ENCODE data around the gene HSPBAP1.
"Not testable (repeated sequence)": the region's sequence is repeated elsewhere in the genome, so short reads cannot be mapped to it uniquely, and the experiment has no call there.

Gene HSPBAP1

DNA sequence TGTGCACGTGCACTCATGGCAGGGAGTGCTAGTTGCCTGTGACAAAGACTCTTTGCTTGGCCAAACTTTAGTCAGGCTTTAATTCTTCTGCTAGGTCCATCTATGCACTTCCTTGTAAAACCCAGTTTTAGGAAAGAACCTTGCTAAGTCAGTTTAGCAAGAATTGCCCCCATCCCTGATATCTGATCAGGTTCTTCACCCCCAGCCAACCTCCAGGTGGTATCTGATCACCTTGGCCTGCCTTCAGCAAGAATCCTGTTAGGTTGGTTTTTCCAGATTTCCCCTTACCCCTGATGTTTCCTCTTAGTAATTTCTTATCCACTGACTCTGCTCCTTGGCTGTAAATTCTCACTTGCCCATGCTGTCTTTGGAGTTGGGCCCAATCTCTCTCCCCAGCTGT is 8.4 kb downstream of the HSPBAP1 start:
- DNase-seq (ENCODE audit: low spot score), result no peak

DNA sequence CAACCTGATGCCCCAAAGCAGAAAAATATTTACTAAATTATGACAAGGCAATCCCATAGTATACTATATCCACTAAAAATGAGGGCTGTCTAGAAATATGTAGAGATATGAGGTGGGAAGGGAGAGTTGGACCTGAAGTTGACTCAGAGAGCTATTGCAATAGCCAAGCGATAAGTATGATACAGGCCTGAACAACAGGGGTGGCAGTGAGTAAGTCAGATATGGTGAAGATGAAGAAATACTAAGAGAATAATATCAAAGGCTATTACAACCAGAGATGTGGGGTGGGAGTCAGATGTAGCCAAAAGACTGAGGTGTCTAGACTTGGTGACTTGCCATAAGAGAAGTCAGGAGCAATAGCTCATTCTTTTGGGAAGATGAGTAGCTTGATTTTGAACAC is 9.2 kb downstream of the HSPBAP1 start:
- no peak for DNase-seq (ENCODE audit: low spot score)

DNA sequence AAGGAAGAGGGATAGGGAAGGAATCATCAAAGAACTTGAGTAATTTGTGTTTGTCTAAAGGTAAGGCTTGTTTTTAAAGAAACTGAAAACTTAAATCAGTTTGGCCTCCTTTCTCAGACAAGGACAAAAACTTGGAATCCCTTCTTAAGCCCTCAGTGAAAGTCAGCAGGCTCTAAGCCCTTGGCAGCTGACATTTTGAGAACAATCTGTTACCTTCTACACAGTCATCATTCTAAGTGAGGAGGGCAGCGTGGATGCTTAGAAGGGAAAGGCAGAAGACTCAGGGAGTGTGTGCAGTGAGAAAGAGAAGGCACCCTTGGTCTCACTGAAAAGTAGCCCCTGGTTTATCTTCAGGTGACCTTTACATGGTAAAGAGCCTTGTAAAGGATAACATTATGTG is 10.8 kb downstream of the HSPBAP1 start:
- no peak for DNase-seq (ENCODE audit: low spot score)

DNA sequence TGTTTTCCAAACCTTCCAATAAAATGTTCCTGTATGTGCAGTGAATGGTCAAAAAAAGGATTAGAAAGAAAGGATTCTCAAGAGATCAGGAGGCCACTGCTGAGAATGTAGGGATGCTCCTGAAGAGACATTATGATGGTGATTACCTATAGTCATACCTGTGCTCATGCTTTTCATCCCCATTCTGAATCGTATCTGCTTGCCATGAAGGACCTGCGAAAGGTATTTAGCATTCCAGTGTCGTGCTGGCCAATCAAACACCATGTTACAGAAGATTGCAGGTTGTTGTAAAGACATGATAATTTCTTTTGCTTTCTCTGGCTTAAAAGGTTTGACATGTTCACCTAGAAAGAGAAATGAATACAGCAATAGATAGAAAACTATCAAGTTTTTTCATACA is 16.1 kb downstream of the HSPBAP1 start:
- no peak for DNase-seq (ENCODE audit: low spot score)

DNA sequence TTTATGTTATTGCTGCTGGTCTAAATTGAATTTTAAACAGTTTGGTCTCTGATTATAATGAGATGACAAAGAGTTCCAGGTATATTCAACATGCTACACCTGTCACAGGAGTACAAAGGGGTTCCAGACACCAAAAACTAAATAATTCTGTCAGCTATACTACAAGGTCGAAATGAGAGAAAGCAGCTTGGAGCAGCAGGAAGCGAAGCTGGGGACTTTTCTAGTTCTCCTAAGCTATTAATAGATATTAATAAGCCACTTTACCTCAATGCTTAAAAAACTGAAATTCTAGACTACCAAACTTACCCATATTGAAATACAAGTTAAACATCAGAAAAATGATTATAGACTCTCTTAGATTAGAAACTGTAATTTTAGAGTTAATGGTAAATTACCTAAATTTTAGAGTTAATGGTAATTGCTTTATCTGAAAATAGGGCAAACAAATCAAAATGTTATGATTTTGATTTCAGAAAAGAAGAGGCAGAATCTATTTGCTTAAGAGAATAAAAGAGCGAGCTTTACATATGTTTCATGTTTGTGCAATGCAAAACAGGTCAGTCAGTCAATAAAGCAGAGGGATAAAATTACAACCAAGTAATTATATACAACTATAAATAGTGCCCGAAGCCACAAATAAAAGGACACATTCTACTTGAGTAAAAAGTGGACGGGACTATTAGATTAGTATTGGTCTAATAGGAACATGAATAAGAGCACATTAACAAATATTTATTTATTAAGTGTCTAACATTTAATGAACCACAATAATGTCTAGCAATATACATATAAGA is 16.8 kb downstream of the HSPBAP1 start:
- DNase-seq (ENCODE audit: low spot score), result no peak

DNA sequence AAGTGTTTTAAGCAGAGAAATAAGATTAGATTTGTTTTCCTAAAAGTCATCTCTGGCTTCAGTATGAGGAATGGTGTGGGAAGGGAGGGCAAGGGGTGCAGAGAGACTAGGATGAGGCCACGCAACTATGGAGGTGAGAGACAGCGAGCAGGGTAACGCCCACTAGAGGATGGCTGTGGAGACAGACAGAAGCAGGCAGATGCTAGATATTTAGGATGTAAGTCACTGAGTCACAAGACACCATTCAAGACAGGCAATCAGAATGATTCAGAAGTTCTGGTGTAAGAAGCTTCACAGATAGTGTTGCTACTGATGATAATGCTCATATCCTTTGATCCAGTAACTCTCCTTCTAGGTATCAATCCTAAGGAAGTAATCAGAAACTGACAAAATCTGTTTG is 19.1 kb downstream of the HSPBAP1 start:
- no peak for DNase-seq (ENCODE audit: low spot score)

DNA sequence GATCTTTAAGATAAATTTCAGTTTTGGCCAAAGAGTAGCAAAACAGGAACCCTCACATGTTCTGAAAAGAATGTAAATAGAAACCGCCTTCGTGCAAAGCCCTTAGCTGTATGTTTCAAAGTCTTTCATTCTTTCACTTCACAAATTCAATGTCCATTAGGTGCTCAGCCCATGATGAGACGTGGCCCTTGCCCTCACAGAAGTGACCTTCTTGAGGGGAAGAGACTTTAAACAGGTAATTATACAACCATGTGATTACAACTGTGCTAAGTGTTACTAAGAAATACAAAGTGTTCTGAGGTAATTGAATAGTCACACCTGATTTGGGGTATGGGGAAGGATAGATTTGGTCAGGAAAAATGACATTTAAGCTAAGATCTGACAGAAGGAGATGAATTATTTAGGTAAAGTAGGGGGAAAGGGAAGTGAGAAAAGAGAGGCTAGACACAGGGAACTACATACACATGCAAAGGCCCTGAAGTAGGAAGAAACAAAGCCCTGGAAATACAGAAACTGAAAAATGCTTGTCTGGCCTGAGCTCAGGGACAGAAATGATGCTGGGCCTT is 19.6 kb downstream of the HSPBAP1 start:
- DNase-seq (ENCODE audit: low spot score), result no peak

DNA sequence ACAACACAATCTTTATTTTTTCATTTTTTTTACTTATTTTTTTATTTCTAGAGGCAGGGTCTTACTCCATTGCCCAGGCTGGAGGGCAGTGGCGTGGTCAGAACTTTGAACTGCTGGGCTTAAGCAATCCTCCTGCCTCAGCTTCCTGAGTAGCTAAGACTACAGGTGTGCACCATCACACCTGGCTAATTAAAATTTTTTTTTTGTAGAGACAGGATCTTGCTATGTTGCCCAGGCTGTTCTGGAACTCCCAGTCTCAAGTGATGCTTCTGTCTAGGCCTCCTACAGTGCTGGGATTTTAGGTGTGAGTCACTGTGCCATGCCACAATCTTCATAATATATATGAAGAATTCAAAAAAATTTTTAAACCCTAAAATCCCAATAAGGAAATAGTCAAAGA is 20.8 kb downstream of the HSPBAP1 start:
- no peak for DNase-seq (ENCODE audit: low spot score)

DNA sequence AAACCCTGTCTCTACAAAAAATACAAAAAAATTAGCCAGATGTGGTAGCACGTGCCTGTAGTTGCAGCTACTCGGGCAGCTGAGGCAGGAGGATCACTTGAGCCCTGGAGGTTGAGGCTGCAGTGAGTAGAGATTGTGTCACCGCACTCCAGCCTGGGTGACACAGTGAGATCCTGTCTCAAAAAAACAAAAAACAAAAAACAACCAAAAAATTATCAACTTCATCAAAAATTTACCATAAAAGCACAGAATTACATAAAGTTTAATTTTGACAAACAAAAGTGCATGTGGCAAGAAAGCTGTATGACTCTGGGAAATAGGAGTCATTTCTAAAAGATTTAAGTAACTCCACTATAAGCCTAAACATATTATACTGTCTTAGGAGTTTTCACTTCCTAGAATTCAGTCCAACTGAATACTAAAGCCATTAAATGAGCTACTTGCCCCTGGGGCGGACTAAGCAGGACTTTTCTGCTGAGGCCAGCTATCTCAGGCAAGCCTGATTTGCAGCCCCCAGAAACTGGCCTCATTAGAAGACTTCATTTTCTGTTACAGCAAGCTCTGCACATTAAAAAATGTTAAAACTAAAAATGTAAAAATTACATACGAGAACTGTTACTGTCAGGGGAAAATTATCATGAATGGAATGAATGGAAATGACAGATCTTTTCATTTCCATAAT is 23.0 kb downstream of the HSPBAP1 start:
- no peak for DNase-seq (ENCODE audit: low spot score)

DNA sequence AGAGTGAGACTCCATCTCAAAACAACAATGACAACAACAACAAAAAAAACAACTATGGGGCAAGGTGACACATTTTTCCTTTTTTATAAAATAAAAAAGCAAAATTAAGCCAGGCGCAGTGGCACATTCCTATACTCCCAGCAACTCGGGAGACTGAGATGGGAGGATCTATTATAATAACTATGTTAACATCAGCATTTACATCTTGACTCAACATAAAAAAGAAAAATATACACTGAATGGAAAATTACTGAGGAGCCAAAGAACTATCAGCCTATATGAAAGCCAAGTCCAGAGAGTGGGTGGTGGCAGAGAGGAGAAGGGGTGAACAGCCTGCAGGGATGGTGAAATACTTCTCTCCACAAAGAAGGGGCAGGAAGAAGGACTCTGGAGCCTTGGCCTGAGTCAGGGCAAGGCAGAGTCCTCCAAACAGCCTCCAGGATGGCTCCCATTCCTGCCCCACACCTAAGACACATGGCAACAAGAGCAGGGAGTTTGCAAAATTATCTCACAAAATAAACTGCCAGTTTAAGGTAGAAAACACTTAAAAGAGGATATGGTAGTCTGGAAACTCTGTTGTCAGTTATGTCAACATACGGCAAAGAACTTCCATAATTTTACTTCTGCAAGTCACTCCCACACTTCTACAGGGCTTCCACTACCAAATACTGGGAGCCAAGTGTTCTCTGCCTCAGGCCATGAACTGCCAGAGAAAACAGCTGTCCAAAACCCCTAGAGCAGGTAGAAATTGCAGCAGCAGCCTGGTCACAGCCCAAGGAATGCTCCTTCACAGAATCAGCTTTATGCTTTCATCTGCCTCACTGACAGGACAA is 25.9 kb downstream of the HSPBAP1 start:
- DNase-seq (ENCODE audit: low spot score), result no peak

DNA sequence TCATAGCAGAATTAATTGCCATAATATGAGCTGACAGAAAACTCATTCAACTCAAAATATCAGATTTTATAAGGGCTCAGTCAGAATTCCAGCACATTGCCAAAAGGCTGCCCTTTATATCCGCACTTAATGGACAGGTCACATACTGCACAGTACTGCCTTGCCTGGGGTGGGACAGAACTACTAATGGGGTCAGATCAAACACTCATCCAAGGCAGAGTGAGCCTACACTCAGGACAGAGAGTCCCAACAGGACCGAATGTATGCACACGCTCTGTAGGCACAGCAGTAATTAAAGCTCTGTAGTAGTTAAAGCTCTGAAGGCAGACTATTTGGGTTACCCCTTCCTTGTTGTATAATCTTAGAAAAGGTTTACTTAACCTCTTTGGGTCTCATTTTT is 27.2 kb downstream of the HSPBAP1 start:
- DNase-seq (ENCODE audit: low spot score), result no peak

DNA sequence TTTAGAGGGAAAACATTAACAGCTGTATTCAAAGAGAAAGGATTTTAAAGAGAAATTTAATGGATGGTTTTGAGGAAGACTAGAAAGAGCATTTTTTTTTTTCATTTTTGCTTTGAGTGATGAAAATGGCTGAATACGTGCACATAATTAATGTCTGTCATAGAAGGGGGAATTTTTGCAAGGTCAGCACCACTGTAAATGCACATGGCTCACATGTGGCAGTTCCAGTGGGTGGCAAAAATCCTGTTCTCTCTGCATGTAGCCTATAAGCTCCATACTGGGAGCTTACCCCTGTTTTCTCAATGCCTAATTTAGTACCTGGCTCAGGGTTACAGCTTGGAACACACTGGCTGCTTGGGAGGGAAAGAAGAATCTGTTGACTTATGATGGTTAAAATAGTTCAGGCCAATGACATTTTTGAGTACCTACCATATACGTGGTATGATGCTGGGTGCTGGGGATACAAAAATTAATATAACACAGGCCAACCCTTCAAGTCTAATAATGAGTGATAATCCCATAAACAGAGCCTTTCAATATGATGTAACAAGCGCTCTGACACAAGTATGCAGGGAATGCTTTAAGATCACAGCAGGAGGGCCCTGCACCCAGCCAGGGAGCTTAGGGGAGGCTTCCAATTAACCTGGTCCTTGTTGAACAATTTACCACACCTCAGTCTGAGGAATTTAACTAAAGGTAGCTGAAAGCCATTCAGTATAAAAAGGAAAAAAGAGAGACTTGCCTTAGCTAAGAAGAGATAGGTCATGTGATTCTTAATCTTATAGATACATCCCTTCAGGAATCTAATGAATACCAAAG is 33.0 kb downstream of the HSPBAP1 start:
- DNase-seq (ENCODE audit: low spot score), result no peak

DNA sequence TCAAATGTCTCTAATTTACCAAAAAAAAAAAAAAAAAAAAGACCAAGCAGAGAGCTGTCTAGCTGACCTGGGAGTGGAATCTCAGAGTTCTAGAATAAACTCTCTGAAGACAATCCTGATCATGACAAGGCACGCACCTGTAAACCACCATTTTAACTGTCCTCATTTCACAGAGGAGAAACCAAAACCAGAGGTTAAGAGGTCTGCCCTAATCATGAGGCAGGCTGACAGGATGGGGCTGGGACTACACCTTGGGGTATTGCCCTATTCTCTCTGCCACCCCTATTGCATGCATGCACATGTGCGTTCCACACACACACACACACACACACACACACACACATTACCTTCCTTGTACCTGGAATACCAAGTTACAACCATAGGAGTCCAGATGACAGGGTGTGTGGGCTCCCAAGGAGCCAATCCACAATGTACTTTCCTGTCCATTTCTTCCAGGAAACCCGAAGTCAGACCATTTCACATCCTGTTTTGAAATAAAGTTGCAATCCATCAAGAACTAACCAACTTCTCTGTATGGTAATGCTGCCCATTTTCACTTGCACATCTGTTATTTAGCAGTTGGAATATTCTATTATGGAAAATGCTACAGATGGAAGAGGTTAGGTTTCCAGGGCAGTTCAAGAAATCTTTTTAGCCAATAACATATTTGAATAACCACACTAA is 34.6 kb downstream of the HSPBAP1 start:
- no peak for DNase-seq (ENCODE audit: low spot score)

DNA sequence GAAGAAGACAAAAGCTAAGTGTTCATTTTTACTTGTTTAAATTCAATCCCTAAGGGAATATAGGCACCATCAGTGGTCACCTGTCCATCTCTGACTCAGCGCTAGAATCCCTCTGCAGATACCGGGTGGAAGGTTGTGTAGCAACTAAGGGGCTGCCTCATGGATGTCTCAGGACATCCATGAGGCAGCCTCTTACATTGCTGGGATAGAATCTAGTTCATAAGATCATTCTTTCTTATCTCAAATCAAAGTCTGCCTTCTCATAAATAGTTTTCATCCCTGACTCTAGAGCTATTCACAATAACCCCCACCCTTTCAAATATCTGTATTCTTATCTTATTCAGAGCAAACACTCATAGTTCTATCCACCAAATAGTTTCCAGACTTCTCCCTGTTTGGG is 38.1 kb downstream of the HSPBAP1 start:
- DNase-seq (ENCODE audit: low spot score), result peak; percentile 19

DNA sequence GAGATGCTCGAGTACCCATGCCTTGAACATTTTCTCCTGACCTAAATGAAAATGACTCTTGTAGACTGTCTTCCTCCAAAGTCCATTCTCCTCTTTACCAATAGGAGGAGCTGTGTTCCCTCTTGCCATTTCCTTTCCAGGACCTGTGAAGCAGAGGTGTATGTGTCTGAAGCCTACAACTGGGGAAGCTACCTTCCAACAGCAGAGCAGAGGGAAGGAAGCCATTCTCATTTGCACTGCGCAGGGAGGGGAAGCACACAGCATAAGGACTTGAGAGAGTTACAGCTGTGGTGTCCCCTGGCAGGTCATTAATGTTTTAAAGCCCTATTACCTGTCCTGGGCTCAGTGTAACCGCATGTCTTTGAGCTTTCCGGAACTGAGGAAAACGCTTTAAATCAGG is 38.7 kb downstream of the HSPBAP1 start:
- DNase-seq (ENCODE audit: low spot score), result peak; percentile 68

DNA sequence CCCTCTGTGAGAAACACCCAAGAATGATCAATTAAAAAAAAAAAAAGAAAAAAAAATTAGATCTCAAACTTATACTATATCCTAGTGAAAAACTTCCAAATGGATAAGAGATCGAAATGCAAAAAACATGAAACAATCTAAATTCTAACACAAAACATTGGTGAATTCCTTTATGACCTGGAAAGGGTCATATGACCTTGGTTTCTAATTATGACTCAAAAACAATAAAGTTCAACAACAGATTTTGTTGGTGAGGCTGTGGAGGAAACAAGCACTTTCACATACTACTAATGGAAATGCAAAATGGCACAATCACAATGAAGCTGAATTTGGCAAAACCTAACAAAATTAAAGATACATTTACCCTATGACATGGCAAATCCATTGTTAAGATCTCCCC is 45.3 kb downstream of the HSPBAP1 start:
- DNase-seq (ENCODE audit: low spot score), result no peak

DNA sequence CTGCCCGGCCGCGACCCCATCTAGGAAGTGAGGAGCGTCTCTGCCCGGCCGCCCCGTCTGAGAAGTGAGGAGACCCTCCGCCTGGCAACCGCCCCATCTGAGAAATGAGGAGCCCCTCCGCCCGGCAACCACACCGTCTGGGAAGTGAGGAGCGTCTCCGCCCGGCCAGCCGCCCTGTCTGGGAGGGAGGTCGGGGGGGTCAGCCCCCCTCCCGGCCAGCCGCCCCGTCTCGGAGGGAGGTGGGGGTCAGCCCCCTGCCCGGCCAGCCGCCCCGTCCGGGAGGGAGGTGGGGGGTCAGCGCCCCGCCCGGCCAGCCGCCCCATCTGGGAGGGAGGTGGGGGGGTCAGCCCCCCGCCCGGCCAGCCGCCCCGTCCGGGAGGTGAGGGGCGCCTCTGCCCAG is 46.3 kb downstream of the HSPBAP1 start:
- DNase-seq (ENCODE audit: low spot score), result not testable (repeated sequence)

DNA sequence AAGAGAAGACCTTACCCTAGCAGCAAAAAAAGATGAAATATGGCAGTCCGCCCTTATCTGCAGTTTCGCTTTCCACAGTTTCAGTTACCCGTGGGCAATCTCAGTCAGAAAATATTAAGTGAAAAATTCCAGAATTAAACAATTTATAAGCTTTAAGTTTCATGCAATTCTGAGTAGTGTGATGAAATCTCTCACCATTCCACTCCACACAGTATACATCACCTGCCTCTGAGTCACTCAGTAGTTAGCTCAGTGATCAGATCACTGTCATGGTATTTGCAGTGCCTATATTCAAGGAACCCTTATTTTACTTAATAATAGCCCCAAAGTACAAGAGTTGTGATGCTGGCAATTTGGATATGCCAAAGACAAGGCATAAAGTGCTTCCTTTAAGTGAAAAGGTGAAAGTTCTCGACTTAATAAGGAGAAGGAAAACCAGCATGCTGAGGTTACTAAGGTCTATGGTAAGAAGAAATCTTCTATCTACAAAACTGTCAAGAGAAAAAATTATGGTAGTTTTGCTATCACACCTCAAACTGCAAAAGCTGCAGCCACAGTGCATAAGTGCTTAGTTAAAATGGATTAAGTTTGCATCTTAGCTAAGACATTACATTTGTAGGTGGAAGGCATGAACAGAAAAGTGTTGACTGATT is 48.1 kb downstream of the HSPBAP1 start:
- DNase-seq (ENCODE audit: low spot score), result no peak

DNA sequence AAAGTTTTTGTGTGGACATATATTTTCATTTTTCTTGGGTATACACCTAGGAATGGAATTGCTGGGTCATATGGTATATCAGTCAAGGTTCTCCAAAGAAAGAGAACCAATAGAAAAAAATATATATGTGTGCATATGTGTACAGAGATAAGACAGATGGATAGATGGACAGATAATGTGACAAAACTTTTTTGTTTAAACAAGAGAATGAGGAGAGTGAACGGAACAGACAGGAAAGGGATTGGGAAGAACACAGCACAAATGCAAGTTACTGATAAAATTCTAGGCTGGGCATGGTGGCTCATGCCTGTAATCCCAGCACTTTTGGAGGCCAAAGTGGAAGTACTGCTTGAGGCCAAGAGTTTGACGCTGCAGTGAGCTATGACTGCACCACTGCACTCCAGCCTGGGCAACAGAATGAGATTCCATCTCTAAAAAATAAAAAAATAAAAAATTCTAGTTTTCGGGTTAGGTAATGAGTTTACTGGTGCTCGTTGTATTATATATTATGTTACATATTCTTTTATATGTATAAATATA is 50.0 kb downstream of the HSPBAP1 start:
- no peak for DNase-seq (ENCODE audit: low spot score)

DNA sequence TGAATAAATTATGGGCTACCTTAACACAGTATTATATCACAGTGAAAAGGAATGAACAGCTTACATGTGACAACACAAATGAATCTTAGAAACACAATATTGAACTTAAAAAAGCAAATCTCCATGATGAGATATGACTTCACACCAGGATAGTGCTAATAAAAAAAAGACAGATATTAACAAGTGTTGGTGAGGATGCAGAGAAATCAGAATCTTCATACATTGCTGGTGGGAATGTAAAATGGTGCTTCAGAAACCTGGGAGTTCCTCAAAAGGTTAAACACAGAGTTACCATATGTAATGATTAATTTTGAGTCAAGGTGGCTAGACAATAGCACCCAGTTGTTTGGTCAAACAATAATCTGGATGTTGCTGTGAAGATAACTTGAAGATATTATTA is 51.4 kb downstream of the HSPBAP1 start:
- no peak for DNase-seq (ENCODE audit: low spot score)

Data from HuH-7 (cell line).